ENCODE data around the gene ZNF205. TPM values are rescaled to one million over a fixed set of nuclear protein-coding genes. Genes with fewer than 3 reads are reported as not detected.

ZNF205 gene
- total RNA-seq, 1 donor from 2014 or later = 6.5 TPM

DNA sequence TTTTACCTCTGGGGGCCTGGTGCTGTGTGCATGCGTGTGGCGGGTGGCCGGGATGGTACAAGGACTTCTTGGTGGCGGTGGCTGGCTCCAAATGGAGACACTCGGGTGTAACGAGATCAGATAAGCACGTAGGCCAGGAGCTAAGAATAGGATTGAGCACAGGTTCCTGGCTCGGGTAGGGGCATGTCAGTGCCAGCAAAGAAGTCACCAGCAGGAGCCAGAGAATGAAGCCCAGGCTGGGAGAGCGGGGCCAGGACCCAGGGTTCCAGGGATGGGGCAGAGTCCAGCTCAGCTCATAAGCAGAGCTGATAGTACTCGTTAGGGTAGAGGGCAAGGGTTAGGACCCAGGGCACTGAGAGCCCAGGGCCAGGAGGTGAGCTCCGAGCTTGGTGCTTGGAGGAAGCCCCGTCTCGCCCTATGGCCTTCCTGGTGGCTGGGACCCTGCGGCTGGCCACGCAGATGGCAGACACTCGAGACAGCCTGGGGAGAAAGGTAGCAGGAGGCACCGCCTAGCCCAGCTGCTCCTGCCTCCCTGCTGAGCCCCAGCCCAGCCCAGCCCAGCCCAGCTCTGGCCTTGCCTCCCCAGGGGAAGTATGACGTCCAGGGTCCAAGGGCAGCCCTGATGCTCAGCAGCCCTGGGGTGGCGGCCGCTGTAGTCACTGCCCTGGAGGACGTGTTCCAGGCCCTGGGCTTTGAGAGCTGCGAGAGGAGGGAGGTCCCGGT lies 31.4 kb downstream of the ZNF205 start:
- intact Hi-C loops (cut with DNase I) = no loop called here

DNA sequence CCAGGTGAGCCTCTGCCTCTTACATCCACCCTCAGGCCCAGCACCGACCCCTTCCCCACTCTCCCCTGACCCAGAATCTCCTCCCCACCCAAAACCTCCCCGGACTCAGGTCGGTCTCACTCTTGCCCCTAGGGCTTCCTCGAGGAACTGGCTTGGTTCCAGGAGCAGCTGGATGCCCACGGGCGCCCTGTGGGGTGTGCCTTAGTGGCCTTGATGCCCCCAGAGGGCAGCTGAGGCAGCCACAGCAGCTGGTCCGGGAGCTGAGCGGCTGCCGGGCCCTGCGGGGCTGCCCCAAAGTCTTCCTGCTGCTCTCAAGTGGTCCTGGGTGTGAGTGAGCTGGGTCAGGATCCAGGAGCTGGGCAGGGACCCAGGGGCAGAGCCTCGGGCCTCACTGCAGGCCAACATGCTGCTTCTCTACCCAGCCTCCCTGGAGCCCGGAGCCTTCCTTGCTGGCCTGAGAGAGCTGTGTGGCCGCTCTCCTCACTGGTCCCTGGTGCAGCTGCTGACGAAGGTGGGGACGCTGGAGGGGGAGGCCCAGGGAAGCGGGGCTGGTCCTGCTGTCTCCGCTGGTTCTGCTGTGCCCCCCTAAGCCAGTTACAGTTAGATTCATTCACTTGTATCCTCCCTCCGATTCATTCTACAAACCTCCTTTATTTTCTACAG lies 32.1 kb downstream of the ZNF205 start:
- intact Hi-C loops (cut with DNase I) = no loop called here
- no peak for DNase-seq (ENCODE audit: low spot score)

More for the DNA sequence above, 31.4 kb downstream of the ZNF205 start:
- no peak for DNase-seq (ENCODE audit: low spot score)

DNA sequence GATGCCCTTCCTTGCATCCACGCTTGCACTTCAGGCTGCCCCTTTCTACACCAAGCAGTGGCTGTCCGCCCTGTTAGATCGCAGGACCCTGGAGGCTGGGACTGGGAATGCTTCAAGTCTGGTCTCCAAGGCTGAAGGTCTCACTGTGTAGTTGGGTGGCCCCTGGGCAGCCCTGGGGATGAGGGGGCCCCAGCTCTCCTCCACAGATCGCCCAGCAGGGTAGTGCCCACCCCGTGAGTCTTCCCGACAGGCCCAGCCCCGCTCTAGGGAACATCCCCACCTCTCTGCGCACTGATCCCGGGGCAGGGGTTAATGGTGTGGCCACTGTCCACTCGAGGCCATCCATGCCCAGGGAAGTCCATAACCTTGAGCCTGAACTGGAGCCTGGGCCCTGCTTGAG lies 32.8 kb downstream of the ZNF205 start:
- intact Hi-C loops (cut with DNase I) = no loop called here
- no peak for DNase-seq (ENCODE audit: low spot score)

DNA sequence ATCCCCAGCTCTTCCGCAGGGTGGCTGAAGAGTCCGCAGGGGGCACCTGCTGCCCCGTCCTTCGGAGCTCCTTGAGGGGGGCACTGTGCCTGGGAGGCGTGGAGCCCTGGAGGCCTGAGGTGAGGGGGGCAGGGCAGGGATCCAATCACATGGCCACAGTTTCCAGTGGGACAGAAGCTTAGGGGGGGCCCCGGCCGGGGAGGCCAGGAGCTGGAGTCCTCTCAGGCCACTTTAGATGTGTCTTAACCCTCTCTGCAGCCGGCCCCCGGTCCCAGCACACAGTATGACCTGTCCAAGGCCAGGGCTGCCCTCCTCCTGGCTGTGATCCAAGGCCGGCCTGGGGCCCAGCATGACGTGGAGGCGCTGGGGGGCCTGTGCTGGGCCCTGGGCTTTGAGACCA lies 33.3 kb downstream of the ZNF205 start:
- intact Hi-C loops (cut with DNase I) = no loop called here
- no peak for DNase-seq (ENCODE audit: low spot score)

DNA sequence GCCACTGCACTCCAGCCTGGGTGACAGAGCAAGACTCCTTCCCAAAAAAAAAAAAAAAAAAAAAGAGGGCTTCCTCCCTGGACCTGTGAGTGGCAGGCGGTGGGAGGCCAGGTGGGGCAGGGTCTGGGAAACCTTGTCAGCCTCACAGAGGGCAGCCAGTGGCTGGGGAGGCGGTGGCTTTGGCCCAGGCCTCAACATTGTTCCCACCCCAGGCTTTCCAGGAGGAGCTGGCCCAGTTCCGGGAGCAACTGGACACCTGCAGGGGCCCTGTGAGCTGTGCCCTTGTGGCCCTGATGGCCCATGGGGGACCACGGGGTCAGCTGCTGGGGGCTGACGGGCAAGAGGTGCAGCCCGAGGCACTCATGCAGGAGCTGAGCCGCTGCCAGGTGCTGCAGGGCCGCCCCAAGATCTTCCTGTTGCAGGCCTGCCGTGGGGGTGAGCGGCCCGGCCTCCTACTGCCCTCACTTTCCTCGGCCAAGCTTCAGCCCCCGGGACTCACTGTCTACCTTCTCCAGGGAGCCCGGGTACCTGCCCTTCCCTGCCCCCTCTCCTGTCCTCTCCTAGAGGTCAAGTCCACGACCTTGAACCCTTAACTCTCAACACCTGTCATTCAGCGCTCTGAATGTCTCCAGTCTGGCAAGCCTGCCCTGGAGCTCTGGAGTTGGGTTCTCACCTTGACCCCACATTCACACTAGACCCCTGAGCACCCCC lies 34.8 kb downstream of the ZNF205 start:
- intact Hi-C loops (cut with DNase I) = no loop called here
- DNase-seq (ENCODE audit: low spot score) = no peak

DNA sequence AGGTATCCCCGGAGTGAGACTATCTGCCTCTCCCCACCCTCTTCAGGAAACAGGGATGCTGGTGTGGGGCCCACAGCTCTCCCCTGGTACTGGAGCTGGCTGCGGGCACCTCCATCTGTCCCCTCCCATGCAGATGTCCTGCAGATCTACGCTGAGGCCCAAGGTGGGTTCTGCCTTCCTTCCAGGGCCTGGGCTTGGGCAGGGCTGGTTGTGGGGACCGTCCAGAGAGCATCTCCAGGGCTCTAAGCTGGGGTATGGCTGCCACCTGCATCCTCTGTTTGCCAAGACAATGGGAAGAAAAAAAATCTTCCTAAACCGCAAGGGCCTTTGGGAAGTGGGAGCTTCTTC lies 35.3 kb downstream of the ZNF205 start:
- intact Hi-C loops (cut with DNase I) = loop anchor here (1.0 kb wide), 1 partner anchor 12 kb away; the partner anchor contains the start of gene ZNF213

DNA sequence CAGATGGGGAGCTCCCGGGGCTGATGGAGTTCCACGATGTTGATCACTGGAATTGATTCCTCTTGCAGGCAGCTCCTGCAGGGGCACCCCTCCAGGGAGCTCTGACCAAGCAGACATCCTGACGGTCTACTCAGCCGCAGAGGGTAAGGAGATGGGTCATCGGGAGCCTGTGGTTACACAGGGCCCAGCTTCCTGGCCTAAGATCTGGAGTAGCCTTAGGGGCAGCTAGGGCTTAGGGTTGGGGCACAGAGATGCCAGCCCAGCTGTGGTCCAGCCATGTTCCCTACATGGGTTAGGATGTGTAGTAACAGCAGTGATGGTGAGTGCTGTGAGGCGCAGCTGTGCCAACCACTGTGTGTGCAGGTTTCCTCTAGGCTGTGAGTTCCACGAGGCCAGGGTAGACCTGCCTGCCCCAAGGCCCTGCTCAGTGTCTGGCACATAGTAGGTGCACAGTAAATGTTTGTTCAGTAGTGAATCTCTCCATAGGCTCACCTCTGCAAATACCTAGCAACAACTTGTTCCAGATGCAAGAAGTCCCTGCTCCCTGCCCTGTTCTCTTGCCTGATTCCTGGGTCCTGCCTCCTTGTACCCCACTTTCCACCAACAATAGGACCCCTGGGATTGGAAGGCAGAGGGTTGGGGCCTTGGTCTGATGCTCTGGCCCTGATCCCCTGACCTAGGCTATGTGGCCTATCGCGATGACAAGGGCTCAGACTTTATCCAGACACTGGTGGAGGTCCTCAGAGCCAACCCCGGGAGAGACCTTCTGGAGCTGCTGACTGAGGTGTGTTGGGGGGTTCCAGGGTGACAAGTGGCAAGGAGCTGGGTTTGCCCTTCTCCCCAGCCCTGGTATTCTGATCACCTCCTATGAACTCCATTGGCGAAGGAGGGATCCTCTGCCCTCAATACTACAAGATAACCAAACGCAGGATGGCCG lies 36.1 kb downstream of the ZNF205 start:
- intact Hi-C loops (cut with DNase I) = loop anchor here (1.0 kb wide), 1 partner anchor 13 kb away; the partner anchor contains the start of gene ZNF213
- DNase-seq (ENCODE audit: low spot score) = no peak

More for the DNA sequence above, 35.3 kb downstream of the ZNF205 start:
- DNase-seq (ENCODE audit: low spot score) = no peak

DNA sequence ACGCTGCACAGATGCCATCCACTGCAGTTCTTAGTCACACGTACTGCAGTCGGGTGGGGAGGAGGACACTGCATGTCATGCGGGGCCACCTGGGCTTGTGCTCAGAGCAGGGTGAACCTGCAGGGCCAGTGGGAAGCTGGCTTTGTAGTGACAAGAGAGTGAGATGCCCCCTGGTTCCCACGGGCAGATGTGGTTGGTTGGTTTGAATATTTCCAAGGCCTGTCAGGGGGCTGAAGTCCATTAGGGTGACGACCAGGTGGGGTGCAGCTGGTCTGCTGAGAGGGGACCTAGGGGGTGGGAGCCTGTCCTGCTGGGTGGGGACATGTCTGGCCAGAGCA lies 36.8 kb downstream of the ZNF205 start:
- DNase-seq (ENCODE audit: low spot score) = no peak
- intact Hi-C loops (cut with DNase I) = no loop called here

DNA sequence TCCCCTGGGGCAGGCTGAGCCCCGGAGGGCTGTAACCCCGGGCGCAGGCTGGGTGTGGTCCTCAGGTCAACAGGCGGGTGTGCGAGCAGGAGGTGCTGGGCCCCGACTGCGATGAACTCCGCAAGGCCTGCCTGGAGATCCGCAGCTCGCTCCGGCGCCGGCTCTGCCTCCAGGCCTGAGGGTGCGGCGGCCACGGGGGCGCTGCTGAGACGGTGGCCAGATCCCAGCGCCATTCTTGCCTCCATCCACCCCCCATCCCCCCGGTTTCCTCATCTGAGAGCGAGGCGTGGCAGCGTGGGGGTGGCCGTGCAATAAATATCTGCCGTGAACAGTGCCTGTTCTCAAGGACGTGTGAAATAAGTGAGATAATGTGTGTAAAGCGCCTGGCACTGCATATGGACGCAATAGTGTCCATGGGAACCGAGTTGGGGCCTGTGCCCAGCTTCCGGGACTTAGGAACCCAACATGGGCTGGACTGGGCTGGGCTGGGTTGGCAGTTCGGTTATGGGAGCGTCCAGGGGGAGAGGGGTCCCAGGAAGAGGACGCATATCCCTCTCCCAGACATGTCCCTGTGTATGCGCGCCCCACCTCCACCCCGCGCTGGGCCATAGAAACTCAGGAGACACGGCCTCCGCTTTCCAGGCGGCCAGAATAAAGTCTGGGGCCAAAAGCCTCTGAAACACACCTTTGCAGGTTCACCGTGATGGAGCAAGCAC lies 37.4 kb downstream of the ZNF205 start:
- DNase-seq (ENCODE audit: low spot score) = peak; percentile 86
- intact Hi-C loops (cut with DNase I) = no loop called here

DNA sequence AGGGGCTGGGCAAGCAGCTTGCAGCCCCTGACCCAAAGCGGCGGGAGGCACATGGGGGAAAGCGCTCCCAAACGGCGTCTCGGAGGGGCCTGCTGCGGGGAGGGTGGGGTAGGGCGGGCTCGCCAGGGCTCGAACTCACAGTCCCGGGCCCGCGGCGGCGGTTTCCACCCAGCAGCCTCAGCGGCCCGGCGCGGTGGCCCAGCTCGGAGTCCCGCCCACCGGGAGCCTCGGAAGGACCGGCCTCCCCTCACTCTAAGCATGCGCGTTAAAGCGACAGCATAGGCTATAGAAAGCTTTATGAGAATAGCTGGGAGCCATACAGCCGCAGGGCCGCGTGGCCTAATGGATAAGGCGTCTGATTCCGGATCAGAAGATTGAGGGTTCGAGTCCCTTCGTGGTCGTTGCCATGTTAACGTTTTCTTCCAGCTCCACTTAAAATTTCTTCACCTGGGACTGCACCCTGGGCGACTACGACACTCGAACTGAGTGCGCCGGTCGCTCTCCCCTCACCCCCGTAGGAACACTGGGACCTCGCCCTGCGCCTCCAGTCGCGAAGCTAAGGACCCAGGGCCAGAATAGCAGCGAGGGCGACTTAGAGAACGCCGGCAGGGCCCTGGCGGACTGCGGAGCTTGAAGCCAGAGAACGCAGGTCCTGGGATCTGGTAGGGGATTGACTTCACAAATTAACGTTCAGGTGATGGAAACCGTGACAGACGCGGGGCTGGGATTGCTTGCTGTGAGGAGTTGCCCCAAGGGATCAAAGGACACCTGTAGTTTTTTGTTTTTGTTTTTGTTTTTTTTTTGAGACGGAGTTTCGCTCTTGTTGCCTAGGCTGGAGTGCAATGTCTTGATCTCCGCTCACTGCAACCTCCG lies 38.2 kb downstream of the ZNF205 start:
- intact Hi-C loops (cut with DNase I) = no loop called here
- peak; percentile 94 for DNase-seq (ENCODE audit: low spot score)

DNA sequence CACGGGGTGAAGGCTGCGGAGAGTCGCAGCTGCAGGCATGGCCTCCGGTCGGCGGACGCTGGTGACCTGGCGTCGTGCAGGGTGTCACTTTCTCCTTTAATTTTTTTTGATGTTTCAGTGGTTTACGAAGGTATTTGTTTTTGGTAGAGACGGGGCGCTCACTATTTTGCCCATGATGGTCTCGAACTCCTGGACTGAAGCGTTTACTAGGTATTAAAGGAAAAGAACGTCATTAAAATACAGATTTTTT lies 39.6 kb downstream of the ZNF205 start:
- no peak for DNase-seq (ENCODE audit: low spot score)
- intact Hi-C loops (cut with DNase I) = no loop called here

DNA sequence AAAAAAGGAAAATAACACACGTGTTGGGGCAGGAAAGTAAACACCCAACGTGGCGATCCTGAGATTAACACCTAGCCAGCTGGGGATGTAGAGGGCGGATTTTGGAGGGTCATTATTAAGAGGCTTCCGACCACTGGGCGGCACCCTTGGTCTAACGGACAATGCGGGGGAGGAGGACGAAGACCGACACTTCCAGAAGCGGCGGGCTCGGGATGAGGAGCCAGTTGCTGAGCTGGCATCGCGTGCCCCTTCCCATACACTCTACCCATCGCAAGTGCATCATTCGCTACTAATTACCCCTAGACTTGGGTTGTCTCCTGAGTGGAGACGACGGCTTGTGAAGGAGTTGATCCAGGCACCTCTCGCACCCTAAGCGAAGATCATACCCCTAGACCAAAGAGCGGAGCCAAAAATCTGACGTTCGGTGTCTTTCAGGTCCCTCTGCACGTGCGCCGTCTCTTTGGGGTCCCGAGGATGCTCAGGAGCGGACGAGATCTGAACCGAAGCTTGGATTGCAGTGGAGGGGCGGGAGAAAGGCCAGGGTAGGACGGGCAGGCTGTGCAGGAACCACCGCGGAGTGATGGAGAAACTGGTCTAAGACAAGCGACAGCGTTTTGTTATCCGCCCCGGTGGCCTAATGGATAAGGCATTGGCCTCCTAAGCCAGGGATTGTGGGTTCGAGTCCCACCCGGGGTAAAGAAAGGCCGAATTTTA lies 40.0 kb downstream of the ZNF205 start:
- intact Hi-C loops (cut with DNase I) = no loop called here
- peak; percentile 89 for DNase-seq (ENCODE audit: low spot score)

DNA sequence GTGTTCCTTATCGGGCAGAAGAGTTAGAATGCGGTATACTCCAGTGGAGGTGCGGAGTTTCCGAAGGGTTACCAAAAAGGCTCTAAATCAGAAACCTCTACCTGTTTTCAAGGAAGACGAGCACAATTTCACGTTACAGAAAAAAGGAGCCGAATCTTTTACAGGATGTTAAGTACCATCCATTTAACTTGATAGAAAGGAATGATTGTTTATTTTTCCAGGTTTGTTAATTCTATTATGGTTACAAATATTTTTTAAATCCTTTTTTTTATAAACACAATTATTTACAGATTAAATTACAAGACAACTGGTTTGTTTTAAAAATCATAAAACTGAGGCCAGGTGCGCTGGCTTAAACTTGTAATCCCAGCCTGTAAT lies 40.6 kb downstream of the ZNF205 start:
- no peak for DNase-seq (ENCODE audit: low spot score)
- intact Hi-C loops (cut with DNase I) = no loop called here

DNA sequence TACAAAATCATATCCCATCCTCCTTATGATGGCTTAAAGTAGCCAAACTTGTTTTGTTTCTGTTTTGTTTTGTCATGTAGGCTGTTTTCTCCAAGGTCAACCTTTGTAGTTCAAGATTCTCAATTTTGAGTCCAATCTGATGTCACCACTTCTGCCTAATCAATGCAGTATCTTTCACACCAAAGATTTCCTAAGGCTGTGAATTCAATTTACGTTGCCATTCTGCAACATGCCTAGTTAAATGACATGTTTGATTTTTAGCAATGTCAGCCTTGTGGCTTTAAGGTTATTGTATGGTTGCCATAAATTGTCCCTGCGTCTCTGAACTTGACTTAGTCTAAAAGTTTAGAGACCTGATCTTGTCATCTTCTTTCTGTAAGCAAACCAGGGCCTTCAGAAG lies 42.8 kb downstream of the ZNF205 start:
- DNase-seq (ENCODE audit: low spot score) = no peak
- intact Hi-C loops (cut with DNase I) = no loop called here

DNA sequence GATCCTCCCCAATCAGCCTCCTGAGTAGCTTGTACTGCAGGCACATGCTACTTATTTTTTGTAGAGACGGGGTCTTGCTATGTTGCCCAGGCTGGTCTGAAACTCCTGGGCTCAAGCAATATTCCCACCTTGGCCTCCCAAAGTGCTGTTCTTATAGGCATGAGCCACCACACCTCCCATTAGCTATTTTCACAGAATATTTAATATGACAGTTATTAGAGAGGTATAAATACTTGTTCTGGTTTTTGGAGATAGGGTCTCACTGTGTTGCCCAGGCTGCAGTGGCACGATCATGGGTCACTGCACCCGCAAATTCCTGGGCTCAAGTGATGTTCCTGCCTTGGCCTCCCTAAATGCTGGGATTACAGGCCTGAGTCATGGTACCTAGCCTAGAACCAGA lies 43.6 kb downstream of the ZNF205 start:
- intact Hi-C loops (cut with DNase I) = no loop called here
- DNase-seq (ENCODE audit: low spot score) = no peak

DNA sequence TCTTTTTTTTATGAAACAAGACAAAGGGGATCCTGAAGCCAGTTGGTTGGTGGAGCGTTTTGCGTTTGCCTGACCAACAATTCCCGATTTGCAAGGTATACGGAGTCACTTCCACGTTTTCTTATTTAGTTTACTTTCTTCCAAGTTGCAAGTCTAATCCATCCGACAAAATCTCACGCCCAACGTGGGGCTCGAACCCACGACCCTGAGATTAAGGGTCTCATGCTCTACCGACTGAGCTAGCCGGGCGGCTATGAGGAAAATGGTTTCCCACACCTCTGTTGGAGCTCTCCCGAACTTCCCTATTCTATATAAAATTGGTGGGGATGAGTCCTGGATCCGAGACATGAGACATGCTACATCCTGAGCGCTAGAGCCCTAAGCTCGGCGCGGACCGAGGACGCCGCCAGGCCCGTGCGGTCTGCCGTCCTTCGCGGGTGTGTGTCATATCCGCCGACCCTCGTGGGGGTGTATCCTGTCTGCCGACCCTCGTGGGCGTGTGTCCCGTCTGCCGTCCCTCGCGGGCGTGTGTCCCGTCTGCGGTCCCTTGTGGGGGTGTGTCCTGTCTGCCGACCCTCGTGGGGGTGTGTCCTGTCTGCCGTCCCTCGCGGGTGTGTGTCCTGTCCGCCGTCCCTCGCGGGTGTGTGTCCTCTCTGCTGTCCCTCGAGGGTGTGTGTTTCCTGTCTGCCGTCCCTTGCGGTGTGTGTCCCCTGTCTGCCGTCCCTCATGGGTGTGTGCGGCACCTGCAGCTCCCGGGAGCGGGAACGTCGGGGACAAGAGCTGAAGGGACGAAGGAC lies 45.0 kb downstream of the ZNF205 start:
- DNase-seq (ENCODE audit: low spot score) = no peak

DNA sequence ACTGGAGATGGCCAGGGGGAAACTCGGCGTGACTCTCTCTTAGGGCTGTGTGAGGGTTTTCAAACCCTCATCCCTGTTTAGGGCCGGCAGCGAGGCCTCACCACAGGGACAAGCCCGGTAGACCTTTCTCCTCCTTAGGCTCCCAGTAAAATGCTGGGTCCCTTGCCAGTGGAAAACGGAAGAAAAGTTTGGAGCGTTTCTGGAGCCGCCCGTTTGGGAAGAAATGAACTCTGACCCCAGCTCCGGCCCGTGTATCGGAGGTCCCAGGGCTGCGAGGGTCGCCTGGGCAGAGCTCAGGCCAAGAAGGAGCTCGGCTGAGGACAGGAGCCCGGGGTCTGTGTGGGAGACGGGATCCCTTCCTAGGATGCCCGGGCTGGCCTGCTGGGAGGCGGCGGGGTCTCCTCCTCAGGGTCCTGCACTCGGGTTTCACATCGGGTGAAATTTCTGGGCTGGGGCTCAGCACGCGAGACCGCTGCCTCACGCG lies 45.7 kb downstream of the ZNF205 start:
- intact Hi-C loops (cut with DNase I) = no loop called here
- no peak for DNase-seq (ENCODE audit: low spot score)

More for the DNA sequence above, 45.0 kb downstream of the ZNF205 start:
- intact Hi-C loops (cut with DNase I) = no loop called here
